Left lung (tissue), 10 donors: ENCODE measurements around the gene PSMD7. TPM values are rescaled to one million over a fixed set of nuclear protein-coding genes. Genes with fewer than 3 reads are reported as not detected.

Experiments
- ATAC-seq: fragments of 200-7000 bp; cut with Tn5 transposase; one replicate; pipeline ENCODE4 v1.9.1; 2020; ENCODE audit warnings: moderate library complexity
- DNase-seq, 4 donors: peaks; one replicate each; pipeline ENCODE4 v3.0.0-alpha.2; 2013 to 2020
- H3K27ac ChIP-seq, 2 donors: fragments of 200-600 bp; sonication (generic) in 1 of 2; one replicate each; pipeline versions ENCODE4 v1.5.0 to v1.8.0; 2020 to 2021
- H3K27me3 ChIP-seq, 2 donors: fragments of 200-600 bp; sonication (generic) in 1 of 2; one replicate each; pipeline versions ENCODE4 v1.5.0 to v1.8.0; 2020 to 2021
- H3K36me3 ChIP-seq, 2 donors: fragments of 200-600 bp; sonication (generic) in 1 of 2; one replicate each; pipeline versions ENCODE4 v1.5.0 to v1.8.0; 2020 to 2021
- H3K4me1 ChIP-seq, 2 donors: fragments of 200-600 bp; one replicate each; pipeline ENCODE4 v1.8.0; 2021
- H3K4me3 ChIP-seq, 2 donors: fragments of 200-600 bp; sonication (generic) in 1 of 2; one replicate each; pipeline versions ENCODE4 v1.5.0 to v1.8.0; 2020 to 2021; ENCODE audit warnings: mild to moderate bottlenecking in 1 of 2
- H3K9me3 ChIP-seq, 2 donors: fragments of 200-600 bp; sonication (generic) in 1 of 2; one replicate each; pipeline versions ENCODE4 v1.5.0 to v1.8.0; 2020 to 2021
- CTCF ChIP-seq, 2 donors: fragments of 200-600 bp; sonication (generic) in 1 of 2; IDR thresholded peaks; one replicate each; pipeline versions ENCODE4 v1.5.0 to v1.8.0; 2021; ENCODE audit warnings: antibody characterized with exemption in 2 of 2
- intact Hi-C, 2 donors: fragments of 100-400 bp; cut with DNase I; formaldehyde crosslinking; loops; one replicate each; pipeline versions ENCODE4 v1.11.2 to v1.14.2; 2022
- polyA plus RNA-seq, 6 donors: library from polyadenylated mRNA; unstranded; fragments of 120-200 nt; gene quantifications; one replicate each; pipeline ENCODE4 v1.2.1, GENCODE V29; 2013; ENCODE audit not compliant: insufficient read length in 6 of 6
- total RNA-seq, 2 donors: library from RNA; stranded (reverse); fragmentation: NEBNext Ultra II Directional; extraction: Animal tissue kit (Norgen Biotek cat#: 25700); gene quantifications; one replicate each; pipeline ENCODE4 v1.2.1, GENCODE V29; 2021
- donor health status: DM: no; HTN: yes; CAD: no.
- donor health status: DM: no; HTN: no; CAD: no.

Gene PSMD7
- total and polyA plus RNA-seq, 8 donors: 50.8 to 85.3 (median 81.1) TPM

GRCh38 chr16:74253161-74253938 is 43.3 kb upstream of the PSMD7 start:
- intact Hi-C loops: no loop called here
- no peak for DNase-seq
- H3K9me3 ChIP-seq: no peaks in the 10 kb centered on the region

GRCh38 chr16:74257061-74257460 is 39.6 kb upstream of the PSMD7 start:
- no peak for TF ChIP-seq CTCF (IDR thresholded peaks at IDR 0.05)
- H3K9me3 ChIP-seq: no peaks in the 10 kb centered on the region
- DNase-seq (no peak), ATAC-seq (no peak)
- intact Hi-C loops: no loop called here
- H3K27me3 ChIP-seq: no peaks in the 10 kb centered on the region
- no peaks in the 10 kb centered on the region for H3K36me3 ChIP-seq
- no peaks in the 10 kb centered on the region for H3K4me1 ChIP-seq
- H3K4me3 ChIP-seq: no peak overlapping the region
- no peak overlapping the region for H3K27ac ChIP-seq

More at GRCh38 chr16:74253161-74253938, 43.3 kb upstream of the PSMD7 start:
- Histone ChIP-seq H3K4me1 (no peaks in the 10 kb centered on the region), H3K4me3 (no peak overlapping the region), H3K27me3 (peaks cover 0 to 13% of the 10 kb centered on the region in 2 donors), H3K27ac (no peak overlapping the region), H3K36me3 (no peaks in the 10 kb centered on the region)
- no peak for ATAC-seq
- no peak for TF ChIP-seq CTCF (IDR thresholded peaks at IDR 0.05)

- TF ChIP-seq CTCF (IDR thresholded peaks at IDR 0.05): no peak
- intact Hi-C loops: no loop called here
- no peak overlapping the region for H3K27ac ChIP-seq
- H3K27me3 ChIP-seq: no peaks in the 10 kb centered on the region
- DNase-seq: no peak
- no peaks in the 10 kb centered on the region for H3K4me1 ChIP-seq
- no peaks in the 10 kb centered on the region for H3K36me3 ChIP-seq
- H3K9me3 ChIP-seq: no peaks in the 10 kb centered on the region
- ATAC-seq: no peak
- no peak overlapping the region for H3K4me3 ChIP-seq
Measured at GRCh38 chr16:74261068-74261467, 35.5 kb upstream of the PSMD7 start.

GRCh38 chr16:74264811-74265210 is 31.8 kb upstream of the PSMD7 start:
- H3K36me3 ChIP-seq: no peaks in the 10 kb centered on the region
- no peak for DNase-seq
- H3K4me1 ChIP-seq: no peaks in the 10 kb centered on the region
- no peak overlapping the region for H3K27ac ChIP-seq
- H3K9me3 ChIP-seq: no peaks in the 10 kb centered on the region
- no peak for ATAC-seq
- no peak for TF ChIP-seq CTCF (IDR thresholded peaks at IDR 0.05)
- H3K4me3 ChIP-seq: no peak overlapping the region
- H3K27me3 ChIP-seq: no peaks in the 10 kb centered on the region
- intact Hi-C loops: no loop called here

- Histone ChIP-seq H3K27ac (peak overlapping the region in 1 of 2 donors; percentile 26), H3K4me3 (no peak overlapping the region), H3K27me3 (no peaks in the 10 kb centered on the region), H3K9me3 (no peaks in the 10 kb centered on the region), H3K36me3 (no peaks in the 10 kb centered on the region), H3K4me1 (no peaks in the 10 kb centered on the region)
- intact Hi-C loops: no loop called here
- no peak for TF ChIP-seq CTCF (IDR thresholded peaks at IDR 0.05)
- DNase-seq (no peak), ATAC-seq (no peak)
Measured at GRCh38 chr16:74268372-74268782, 28.2 kb upstream of the PSMD7 start.
